H9 (cell line): ENCODE data around the gene MORN1. TPM values are rescaled to one million over a fixed set of nuclear protein-coding genes. Genes with fewer than 3 reads are reported as not detected.

Experiments
- DNase-seq: peaks from one replicate; pipeline ENCODE4 v3.0.0-alpha.2; 2017
- H2AFZ ChIP-seq: one replicate; pipeline ENCODE4 v1.6.1; 2013; ENCODE audit warnings: mild to moderate bottlenecking, low read length, control low read depth, moderate library complexity
- H2AK5ac ChIP-seq: 2 replicates; pipeline ENCODE4 v1.6.1; 2013; ENCODE audit warnings: low read length, control low read depth, mixed read lengths; ENCODE audit not compliant: insufficient read length
- H2BK120ac ChIP-seq: one replicate; pipeline ENCODE4 v1.6.1; 2013; ENCODE audit warnings: low read depth, mild to moderate bottlenecking, low read length, control low read depth, inconsistent platforms; ENCODE audit not compliant: poor library complexity, severe bottlenecking
- H2BK12ac ChIP-seq: 2 replicates; pipeline ENCODE4 v1.6.1; 2013; ENCODE audit warnings: low read length, control low read depth, mixed read lengths, low read depth; ENCODE audit not compliant: insufficient read length
- H2BK15ac ChIP-seq: 2 replicates; pipeline ENCODE4 v1.6.1; 2013; ENCODE audit warnings: low read depth, low read length, control low read depth
- H2BK20ac ChIP-seq: one replicate; pipeline ENCODE4 v1.6.1; 2013; ENCODE audit warnings: low read depth, mild to moderate bottlenecking, low read length, control low read depth, inconsistent platforms; ENCODE audit not compliant: poor library complexity, severe bottlenecking
- H2BK5ac ChIP-seq: 2 replicates; pipeline ENCODE4 v1.6.1; 2013; ENCODE audit warnings: low read length, control low read depth, mixed read lengths; ENCODE audit not compliant: insufficient read length
- H3K14ac ChIP-seq: 2 replicates; pipeline ENCODE4 v1.6.1; 2013; ENCODE audit warnings: low read length, control low read depth; ENCODE audit not compliant: insufficient read depth
- H3K18ac ChIP-seq: 2 replicates; pipeline ENCODE4 v1.6.1; 2013; ENCODE audit warnings: low read depth, mild to moderate bottlenecking, mixed read lengths, low read length, control low read depth; ENCODE audit not compliant: insufficient read length
- H3K23ac ChIP-seq: 2 replicates; pipeline ENCODE4 v1.6.1; 2013; ENCODE audit warnings: low read length, control low read depth, mixed read lengths, low read depth; ENCODE audit not compliant: insufficient read length
- H3K23me2 ChIP-seq: 2 replicates; pipeline ENCODE4 v1.6.1; 2013; ENCODE audit warnings: low read depth, mild to moderate bottlenecking, mixed read lengths, low read length, control low read depth; ENCODE audit not compliant: insufficient read length, poor library complexity, severe bottlenecking
- H3K27ac ChIP-seq: 2 replicates; pipeline ENCODE4 v1.5.1; 2013; ENCODE audit warnings: low read length, control low read depth, mixed read lengths, low read depth; ENCODE audit not compliant: insufficient read length
- H3K27me3 ChIP-seq: 2 replicates; pipeline ENCODE4 v1.6.1; 2013; ENCODE audit warnings: low read length, control low read depth, inconsistent platforms; ENCODE audit not compliant: insufficient read depth
- H3K4ac ChIP-seq: 2 replicates; pipeline ENCODE4 v1.6.1; 2013; ENCODE audit warnings: low read depth, mild to moderate bottlenecking, control low read depth, inconsistent platforms, low read length, moderate library complexity
- H3K4me1 ChIP-seq: 2 replicates; pipeline ENCODE4 v1.6.1; 2013; ENCODE audit warnings: low read length, control low read depth, inconsistent platforms; ENCODE audit not compliant: insufficient read depth
- H3K4me2 ChIP-seq: 2 replicates; pipeline ENCODE4 v1.6.1; 2013; ENCODE audit warnings: low read length, control low read depth, mixed read lengths; ENCODE audit not compliant: insufficient read length, insufficient read depth
- H3K56ac ChIP-seq: 2 replicates; pipeline ENCODE4 v1.6.1; 2013; ENCODE audit warnings: low read depth, mild to moderate bottlenecking, mixed read lengths, low read length, control low read depth; ENCODE audit not compliant: insufficient read length
- H3K79me1 ChIP-seq: 2 replicates; pipeline ENCODE4 v1.6.1; 2013; ENCODE audit warnings: low read depth, mild to moderate bottlenecking, moderate library complexity, low read length, control low read depth, inconsistent platforms; ENCODE audit not compliant: insufficient read depth, poor library complexity, severe bottlenecking
- H3K79me2 ChIP-seq: 2 replicates; pipeline ENCODE4 v1.6.1; 2013; ENCODE audit warnings: low read length, control low read depth, inconsistent platforms; ENCODE audit not compliant: insufficient read depth
- H3K9ac ChIP-seq: 2 replicates; pipeline ENCODE4 v1.6.1; 2013; ENCODE audit warnings: low read length, control low read depth, mixed read lengths; ENCODE audit not compliant: insufficient read length; ENCODE audit errors: extremely low read depth
- H3K9me3 ChIP-seq: one replicate; pipeline ENCODE4 v1.6.1; 2013; ENCODE audit warnings: low read depth, low read length, inconsistent platforms; ENCODE audit not compliant: control insufficient read depth
- H3T11ph ChIP-seq: one replicate; pipeline ENCODE4 v1.6.1; 2013; ENCODE audit warnings: mild to moderate bottlenecking, low read length, control low read depth, inconsistent platforms
- H4K20me1 ChIP-seq: one replicate; pipeline ENCODE4 v1.6.1; 2013; ENCODE audit not compliant: control insufficient read depth, insufficient read length, insufficient read depth
- H4K5ac ChIP-seq: 2 replicates; pipeline ENCODE4 v1.6.1; 2013; ENCODE audit warnings: low read depth, mild to moderate bottlenecking, mixed read lengths, low read length, control low read depth; ENCODE audit not compliant: insufficient read length
- H4K8ac ChIP-seq: replicated peaks from 2 replicates; pipeline ENCODE4 v1.6.1; 2013; ENCODE audit warnings: low read length, control low read depth, mixed read lengths, low read depth; ENCODE audit not compliant: insufficient read length
- H4K91ac ChIP-seq: 2 replicates; pipeline ENCODE4 v1.6.1; 2013; ENCODE audit warnings: low read depth, mild to moderate bottlenecking, moderate library complexity, mixed read lengths, low read length, control low read depth; ENCODE audit not compliant: insufficient read length
- H3K27ac Mint-ChIP-seq, 3 experiments: 2 replicates in 2 of 3; 3 replicates in 1 of 3; pipeline ENCODE4 v1.8.0; 2020 to 2021; ENCODE audit warnings: mixed read lengths in 3 of 3, mild to moderate bottlenecking in 1 of 3, moderate library complexity in 1 of 3
- H3K27me3 Mint-ChIP-seq: 2 replicates; pipeline ENCODE4 v1.8.0; 2021; ENCODE audit warnings: low read depth, mild to moderate bottlenecking, moderate library complexity, mixed read lengths
- H3K36me3 Mint-ChIP-seq, 3 experiments: 2 replicates in 2 of 3; 3 replicates in 1 of 3; pipeline ENCODE4 v1.8.0; 2020 to 2021; ENCODE audit warnings: low read depth in 3 of 3, mixed read lengths in 3 of 3; ENCODE audit not compliant: insufficient read depth in 1 of 3
- H3K4me1 Mint-ChIP-seq, 2 experiments: 2 replicates each; pipeline ENCODE4 v1.8.0; 2020; ENCODE audit warnings: mixed read lengths in 2 of 2
- H3K4me3 Mint-ChIP-seq, 2 experiments: 2 replicates in 1 of 2; 3 replicates in 1 of 2; pipeline ENCODE4 v1.8.0; 2020 to 2021; ENCODE audit warnings: mild to moderate bottlenecking in 2 of 2, mixed read lengths in 2 of 2, moderate library complexity in 1 of 2
- H3K9me3 Mint-ChIP-seq, 2 experiments: 2 replicates in 1 of 2; 3 replicates in 1 of 2; pipeline ENCODE4 v1.8.0; 2020; ENCODE audit warnings: mild to moderate bottlenecking in 2 of 2, mixed read lengths in 2 of 2, moderate library complexity in 1 of 2
- CTCF ChIP-seq: fragments of 200-600 bp; sonication (generic); conservative IDR thresholded peaks from 3 replicates; pipeline ENCODE4 v1.8.0; 2021; ENCODE audit warnings: antibody characterized with exemption, mild to moderate bottlenecking
- WGBS: extraction: QIAGEN DNeasy Blood & Tissue Kit; methylation state at CpG from one replicate; pipeline ENCODE4 v1.1.7; 2013; ENCODE audit warnings: missing lambda C conversion rate, low lambda C conversion rate, mixed read lengths; ENCODE audit not compliant: insufficient read length; ENCODE audit errors: extremely low coverage; 5-methylcytosine and 5-hydroxymethylcytosine counted together
- total RNA-seq: library from RNA; stranded (reverse); gene quantifications from 2 replicates; pipeline ENCODE4 v1.2.1, GENCODE V29; 2021

MORN1 gene
- total RNA-seq, 1 experiment from 2014 or later: 12.7 TPM

GRCh38 chr1:2384130-2384860 is 7.1 kb downstream of the MORN1 start:
- H3K27ac ChIP-seq: no peak overlapping the region
- no peaks in the 10 kb centered on the region for H3K79me1 ChIP-seq
- H3K4me1 ChIP-seq: no peaks in the 10 kb centered on the region
- no peak overlapping the region for H4K8ac ChIP-seq
- Mint-ChIP-seq H3K4me3 (no peak overlapping the region), H3K27me3 (no peaks in the 10 kb centered on the region; the same call in 1 of the 2 replicates), H3K36me3 (peaks cover 0 to 11% (median 0%) of the 10 kb centered on the region in 3 experiments; a peak in 3 of 7 replicates), H3K9me3 (no peaks in the 10 kb centered on the region), H3K27ac (0 out of 7 replicates have a peak overlapping the region, but pooled peaks of 1 of the 3 experiments have one; percentile 9), H3K4me1 (peaks cover 3 to 4% of the 10 kb centered on the region in 2 experiments; a peak in 1 of 4 replicates)
- no peak overlapping the region for H2BK12ac ChIP-seq
- no peak overlapping the region for H3K18ac ChIP-seq
- no peak overlapping the region for H3K9ac ChIP-seq
- no peak overlapping the region for H4K91ac ChIP-seq
- H2BK5ac ChIP-seq: no peak overlapping the region
- H3K23me2 ChIP-seq: no peaks in the 10 kb centered on the region
- H3K23ac ChIP-seq: no peak overlapping the region
- H3K79me2 ChIP-seq: no peaks in the 10 kb centered on the region
- H2AK5ac ChIP-seq: no peak overlapping the region
- H2AFZ ChIP-seq: no peak overlapping the region
- no peak overlapping the region for H3K56ac ChIP-seq
- H3K27me3 ChIP-seq: no peaks in the 10 kb centered on the region
- no CpG with 5 or more reads among the region's 21 CpGs for WGBS
- no peak for TF ChIP-seq CTCF
- H2BK120ac ChIP-seq: no peak overlapping the region
- no peak overlapping the region for H3K4me2 ChIP-seq
- no peak overlapping the region for H3T11ph ChIP-seq
- H4K5ac ChIP-seq: no peak overlapping the region
- no peak overlapping the region for H2BK15ac ChIP-seq
- no peak overlapping the region for H2BK20ac ChIP-seq
- no peak for DNase-seq
- H3K14ac ChIP-seq: no peak overlapping the region
- no peak overlapping the region for H3K4ac ChIP-seq
- no peaks in the 10 kb centered on the region for H3K9me3 ChIP-seq
- H4K20me1 ChIP-seq: no peaks in the 10 kb centered on the region
